Mesenchymal stem cell (in vitro differentiated cells and primary cell): ENCODE data around the gene COG8.

Experiments
- DNase-seq: peaks from one replicate; pipeline ENCODE4 v3.0.0-alpha.2; 2013
- H2AFZ ChIP-seq: one replicate; pipeline ENCODE4 v1.6.1; 2013; ENCODE audit warnings: low read depth, mild to moderate bottlenecking, control low read depth, inconsistent platforms, low read length, moderate library complexity
- H2AK5ac ChIP-seq: 2 replicates; pipeline ENCODE4 v1.6.1; 2013; ENCODE audit warnings: low read length, moderate library complexity, mild to moderate bottlenecking, inconsistent platforms; ENCODE audit not compliant: severe bottlenecking
- H2BK120ac ChIP-seq: one replicate; pipeline ENCODE4 v1.6.1; 2013; ENCODE audit warnings: low read depth, mild to moderate bottlenecking, inconsistent platforms, low read length, moderate library complexity
- H2BK12ac ChIP-seq, 2 experiments: one replicate each; pipeline ENCODE4 v1.6.1; 2013; ENCODE audit warnings: inconsistent platforms in 2 of 2, low read length in 2 of 2, mild to moderate bottlenecking in 2 of 2, moderate library complexity in 2 of 2, control low read depth in 1 of 2
- H2BK15ac ChIP-seq: one replicate; pipeline ENCODE4 v1.6.1; 2013; ENCODE audit warnings: mild to moderate bottlenecking, low read depth, inconsistent platforms; ENCODE audit not compliant: poor library complexity, severe bottlenecking
- H2BK5ac ChIP-seq: 2 replicates; pipeline ENCODE4 v1.6.1; 2013; ENCODE audit warnings: low read depth, mild to moderate bottlenecking, low read length, control low read depth, inconsistent platforms; ENCODE audit not compliant: poor library complexity, severe bottlenecking
- H3K14ac ChIP-seq, 2 experiments: one replicate each; pipeline ENCODE4 v1.6.1; 2013; ENCODE audit warnings: inconsistent platforms in 2 of 2, low read length in 2 of 2, control low read depth in 1 of 2, mild to moderate bottlenecking in 1 of 2, moderate library complexity in 1 of 2
- H3K18ac ChIP-seq, 2 experiments: one replicate each; pipeline ENCODE4 v1.6.1; 2013; ENCODE audit warnings: inconsistent platforms in 2 of 2, low read length in 2 of 2, control low read depth in 1 of 2, low read depth in 1 of 2, mild to moderate bottlenecking in 1 of 2
- H3K23ac ChIP-seq, 2 experiments: one replicate each; pipeline ENCODE4 v1.6.1; 2013; ENCODE audit warnings: inconsistent platforms in 2 of 2, low read length in 2 of 2, mild to moderate bottlenecking in 2 of 2, moderate library complexity in 2 of 2, control low read depth in 1 of 2
- H3K27ac ChIP-seq: 2 replicates; pipeline ENCODE4 v1.5.1; 2013; ENCODE audit warnings: mild to moderate bottlenecking, moderate library complexity, low read length, control low read depth, inconsistent platforms; ENCODE audit not compliant: poor library complexity, severe bottlenecking
- H3K27me3 ChIP-seq, 2 experiments: 2 replicates each; pipeline versions ENCODE4 v1.6.1 to v1.7.0; 2013; ENCODE audit warnings: low read length in 2 of 2, mild to moderate bottlenecking in 2 of 2, moderate library complexity in 2 of 2, control low read depth in 1 of 2, inconsistent platforms in 1 of 2; ENCODE audit not compliant: control insufficient read depth in 1 of 2, insufficient read depth in 1 of 2
- H3K36me3 ChIP-seq, 2 experiments: 2 replicates each; pipeline versions ENCODE4 v1.6.1 to v1.7.0; 2013; ENCODE audit warnings: low read length in 2 of 2, control low read depth in 1 of 2, inconsistent platforms in 1 of 2, low read depth in 1 of 2, mild to moderate bottlenecking in 1 of 2; ENCODE audit not compliant: insufficient read depth in 2 of 2, control insufficient read depth in 1 of 2
- H3K4ac ChIP-seq, 2 experiments: one replicate each; pipeline ENCODE4 v1.6.1; 2013; ENCODE audit warnings: inconsistent platforms in 2 of 2, low read length in 2 of 2, mild to moderate bottlenecking in 2 of 2, moderate library complexity in 2 of 2, control low read depth in 1 of 2, low read depth in 1 of 2
- H3K4me1 ChIP-seq: 2 replicates; pipeline ENCODE4 v1.6.1; 2013; ENCODE audit warnings: low read depth, low read length, control low read depth; ENCODE audit not compliant: control insufficient read depth, insufficient read depth
- H3K4me2 ChIP-seq: 2 replicates; pipeline ENCODE4 v1.6.1; 2013; ENCODE audit warnings: low read length, mild to moderate bottlenecking, inconsistent platforms; ENCODE audit not compliant: poor library complexity, severe bottlenecking
- H3K4me3 ChIP-seq, 2 experiments: 2 replicates each; pipeline versions ENCODE4 v1.5.1 to v1.7.0; 2013; ENCODE audit warnings: low read length in 2 of 2, mild to moderate bottlenecking in 2 of 2, control low read depth in 1 of 2, low read depth in 1 of 2; ENCODE audit not compliant: insufficient read depth in 1 of 2
- H3K79me1 ChIP-seq: replicated peaks from 2 replicates; pipeline ENCODE4 v1.6.1; 2013; ENCODE audit warnings: mild to moderate bottlenecking, control low read depth, low read length, inconsistent platforms; ENCODE audit not compliant: poor library complexity, severe bottlenecking
- H3K9ac ChIP-seq: 2 replicates; pipeline ENCODE4 v1.7.0; 2013; ENCODE audit warnings: mild to moderate bottlenecking, low read length, moderate library complexity
- H3K9me3 ChIP-seq: 2 replicates; pipeline ENCODE4 v1.7.0; 2013; ENCODE audit warnings: mild to moderate bottlenecking, low read length; ENCODE audit not compliant: control insufficient read depth
- H4K8ac ChIP-seq: one replicate; pipeline ENCODE4 v1.6.1; 2013; ENCODE audit warnings: inconsistent platforms, mild to moderate bottlenecking, low read length, moderate library complexity
- H4K91ac ChIP-seq: one replicate; pipeline ENCODE4 v1.6.1; 2013; ENCODE audit warnings: mild to moderate bottlenecking, low read length, inconsistent platforms
- WGBS: methylation state at CpG from one replicate; pipeline ENCODE4 v1.1.7; 2013; ENCODE audit warnings: mixed read lengths; 5-methylcytosine and 5-hydroxymethylcytosine counted together

COG8 gene

DNA sequence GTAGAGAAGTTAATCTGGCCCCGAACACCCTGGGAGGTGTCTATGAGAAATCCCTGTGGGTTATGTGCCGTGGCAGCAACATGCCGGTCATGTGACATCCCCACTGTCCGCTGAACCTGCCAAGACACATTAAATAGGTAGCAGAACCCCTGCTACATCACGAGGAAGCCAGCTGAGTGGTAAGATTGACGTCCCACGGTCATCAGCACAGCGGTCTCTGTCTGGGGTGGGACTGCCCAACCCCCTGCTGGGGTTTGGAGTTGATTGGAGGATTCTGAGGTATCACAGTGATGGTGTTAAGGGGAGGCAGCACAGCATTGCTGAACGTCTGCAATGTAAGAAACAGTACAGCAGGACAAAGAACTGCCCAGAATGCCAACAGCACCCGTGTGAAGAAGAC, 10.2 kb upstream of the COG8 start:
- H3K4ac ChIP-seq: no peak overlapping the region
- DNase-seq: no peak
- H2BK12ac ChIP-seq: no peak overlapping the region
- H3K36me3 ChIP-seq: peaks cover 13 to 38% of the 10 kb centered on the region in 2 experiments
- H3K23ac ChIP-seq: no peak overlapping the region
- H2AFZ ChIP-seq: no peak overlapping the region
- no peak overlapping the region for H3K27ac ChIP-seq
- H2AK5ac ChIP-seq: no peak overlapping the region
- peaks cover 3% of the 10 kb centered on the region for H3K4me1 ChIP-seq
- H3K79me1 ChIP-seq: peaks cover 2% of the 10 kb centered on the region
- no peak overlapping the region for H2BK120ac ChIP-seq
- H3K4me2 ChIP-seq: no peak overlapping the region
- H3K27me3 ChIP-seq: no peaks in the 10 kb centered on the region
- H2BK5ac ChIP-seq: no peak overlapping the region
- H4K8ac ChIP-seq: no peak overlapping the region
- H3K4me3 ChIP-seq: no peak overlapping the region
- no peaks in the 10 kb centered on the region for H3K9me3 ChIP-seq
- no peak overlapping the region for H2BK15ac ChIP-seq
- 92% methylated on average over 10 of the region's 10 CpGs for WGBS
- H3K9ac ChIP-seq: no peak overlapping the region
- H3K14ac ChIP-seq: no peak overlapping the region
- H4K91ac ChIP-seq: no peak overlapping the region
- H3K18ac ChIP-seq: no peak overlapping the region

DNA sequence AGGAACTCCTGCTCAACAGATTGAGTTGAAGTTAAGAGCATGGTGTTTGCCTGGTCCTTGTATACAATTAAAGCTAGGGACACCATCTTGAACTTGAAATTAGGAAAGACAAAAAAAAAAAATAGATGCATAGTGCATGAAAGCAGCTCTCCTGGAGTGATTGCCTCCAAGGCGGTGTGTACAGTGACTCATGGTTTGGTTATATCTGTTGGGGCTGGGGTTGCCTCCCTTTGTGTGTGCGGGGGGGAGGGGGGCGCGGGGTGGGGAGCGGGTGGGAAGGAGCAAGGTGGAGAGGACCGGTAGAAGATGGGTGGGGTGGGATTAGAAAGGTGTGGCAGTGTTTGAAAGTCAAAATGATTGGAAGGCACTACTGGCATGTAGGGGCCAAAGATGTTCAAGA, 8.9 kb upstream of the COG8 start:
- 98% methylated on average over 6 of the region's 6 CpGs for WGBS
- H2BK5ac ChIP-seq: no peak overlapping the region
- no peak overlapping the region for H4K91ac ChIP-seq
- H2BK120ac ChIP-seq: no peak overlapping the region
- H3K27ac ChIP-seq: no peak overlapping the region
- no peak overlapping the region for H2BK15ac ChIP-seq
- H4K8ac ChIP-seq: no peak overlapping the region
- no peak overlapping the region for H2AK5ac ChIP-seq
- peaks cover 3% of the 10 kb centered on the region for H3K4me1 ChIP-seq
- H3K23ac ChIP-seq: no peak overlapping the region
- no peak overlapping the region for H3K4ac ChIP-seq
- H3K9me3 ChIP-seq: no peaks in the 10 kb centered on the region
- no peak overlapping the region for H3K4me3 ChIP-seq
- H3K14ac ChIP-seq: no peak overlapping the region
- no peak for DNase-seq
- H2BK12ac ChIP-seq: no peak overlapping the region
- peaks cover 5% of the 10 kb centered on the region for H3K79me1 ChIP-seq
- H3K18ac ChIP-seq: no peak overlapping the region
- H3K27me3 ChIP-seq: no peaks in the 10 kb centered on the region
- no peak overlapping the region for H3K9ac ChIP-seq
- H3K36me3 ChIP-seq: peaks cover 15 to 50% of the 10 kb centered on the region in 2 experiments
- no peak overlapping the region for H2AFZ ChIP-seq
- H3K4me2 ChIP-seq: no peak overlapping the region

DNA sequence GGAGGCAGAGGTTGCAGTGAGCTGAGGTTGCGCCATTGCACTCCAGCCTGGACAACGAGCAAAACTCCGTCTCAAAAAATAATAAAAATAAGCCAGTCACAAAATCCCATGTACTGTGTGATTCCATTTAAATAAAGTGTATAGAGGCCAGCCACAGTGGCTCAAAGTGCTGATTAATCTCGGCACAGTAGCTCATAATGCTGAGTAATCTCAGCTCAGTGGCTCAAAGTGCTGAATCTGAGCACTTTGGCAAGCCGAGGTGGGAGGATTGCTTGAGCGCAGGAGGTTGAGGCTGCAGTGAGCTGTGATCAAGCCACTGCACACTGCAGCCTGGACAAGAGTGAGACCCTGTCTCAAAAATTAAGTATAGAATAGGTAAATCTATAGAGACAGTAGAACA, 7.3 kb upstream of the COG8 start:
- Histone ChIP-seq H2AFZ (no peak overlapping the region), H3K4ac (no peak overlapping the region), H2AK5ac (no peak overlapping the region), H3K79me1 (peaks cover 3% of the 10 kb centered on the region), H3K18ac (no peak overlapping the region), H3K9ac (no peak overlapping the region), H2BK15ac (no peak overlapping the region), H3K4me3 (no peak overlapping the region), H3K9me3 (no peaks in the 10 kb centered on the region), H3K23ac (no peak overlapping the region), H3K36me3 (peaks cover 15 to 51% of the 10 kb centered on the region in 2 experiments), H2BK5ac (no peak overlapping the region), H2BK12ac (no peak overlapping the region), H3K4me2 (no peak overlapping the region), H3K27me3 (no peaks in the 10 kb centered on the region), H4K91ac (no peak overlapping the region), H3K14ac (no peak overlapping the region), H3K4me1 (peaks cover 3% of the 10 kb centered on the region), H2BK120ac (no peak overlapping the region), H3K27ac (no peak overlapping the region), H4K8ac (no peak overlapping the region)
- DNase-seq: no peak
- WGBS: 89% methylated on average over 3 of the region's 6 CpGs

DNA sequence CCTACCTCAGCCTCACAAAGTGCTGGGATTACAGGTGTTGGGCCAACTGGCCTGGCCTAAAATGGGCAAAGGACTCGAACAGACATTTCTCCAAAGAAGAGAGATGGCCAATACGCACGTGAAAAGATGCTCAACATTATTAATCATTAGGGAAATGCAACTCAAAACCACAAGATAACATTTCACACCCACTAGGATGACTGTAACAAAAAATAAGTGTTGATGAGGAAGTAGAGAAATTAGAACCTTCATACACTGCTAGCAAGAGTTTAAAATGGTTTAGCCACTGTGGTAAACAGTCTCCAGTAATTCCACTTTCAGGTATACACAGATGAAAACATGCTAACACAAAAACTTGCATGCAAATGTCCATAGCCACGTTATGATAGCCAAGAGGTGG, 6.6 kb upstream of the COG8 start:
- Histone ChIP-seq H3K9me3 (no peaks in the 10 kb centered on the region), H2BK12ac (no peak overlapping the region), H2AFZ (no peak overlapping the region), H3K23ac (no peak overlapping the region), H2BK5ac (no peak overlapping the region), H3K4me1 (no peaks in the 10 kb centered on the region), H3K18ac (no peak overlapping the region), H3K9ac (no peak overlapping the region), H3K27me3 (no peaks in the 10 kb centered on the region), H2AK5ac (no peak overlapping the region), H2BK120ac (no peak overlapping the region), H3K4me2 (no peak overlapping the region), H3K79me1 (peaks cover 3% of the 10 kb centered on the region), H3K4ac (no peak overlapping the region), H3K14ac (no peak overlapping the region), H4K91ac (no peak overlapping the region), H2BK15ac (no peak overlapping the region), H4K8ac (no peak overlapping the region), H3K27ac (no peak overlapping the region), H3K4me3 (no peak overlapping the region), H3K36me3 (peaks cover 17 to 52% of the 10 kb centered on the region in 2 experiments)
- DNase-seq: no peak
- WGBS: 100% methylated on average over 1 of the region's 4 CpGs
